Mesenchymal stem cell (in vitro differentiated cells and primary cell): ENCODE measurements around the gene NFATC3.
A peak's percentile ranks its signal among the peaks of the same experiment; 100 is the strongest.

Source experiments
- DNase-seq: peaks from one replicate; pipeline ENCODE4 v3.0.0-alpha.2; 2013
- H2AFZ ChIP-seq: one replicate; pipeline ENCODE4 v1.6.1; 2013; ENCODE audit warnings: low read depth, mild to moderate bottlenecking, control low read depth, inconsistent platforms, low read length, moderate library complexity
- H2AK5ac ChIP-seq: 2 replicates; pipeline ENCODE4 v1.6.1; 2013; ENCODE audit warnings: low read length, moderate library complexity, mild to moderate bottlenecking, inconsistent platforms; ENCODE audit not compliant: severe bottlenecking
- H2BK120ac ChIP-seq: one replicate; pipeline ENCODE4 v1.6.1; 2013; ENCODE audit warnings: low read depth, mild to moderate bottlenecking, inconsistent platforms, low read length, moderate library complexity
- H2BK12ac ChIP-seq, 2 experiments: one replicate each; pipeline ENCODE4 v1.6.1; 2013; ENCODE audit warnings: inconsistent platforms in 2 of 2, low read length in 2 of 2, mild to moderate bottlenecking in 2 of 2, moderate library complexity in 2 of 2, control low read depth in 1 of 2
- H2BK15ac ChIP-seq: one replicate; pipeline ENCODE4 v1.6.1; 2013; ENCODE audit warnings: mild to moderate bottlenecking, low read depth, inconsistent platforms; ENCODE audit not compliant: poor library complexity, severe bottlenecking
- H2BK5ac ChIP-seq: 2 replicates; pipeline ENCODE4 v1.6.1; 2013; ENCODE audit warnings: low read depth, mild to moderate bottlenecking, low read length, control low read depth, inconsistent platforms; ENCODE audit not compliant: poor library complexity, severe bottlenecking
- H3K14ac ChIP-seq, 2 experiments: one replicate each; pipeline ENCODE4 v1.6.1; 2013; ENCODE audit warnings: inconsistent platforms in 2 of 2, low read length in 2 of 2, control low read depth in 1 of 2, mild to moderate bottlenecking in 1 of 2, moderate library complexity in 1 of 2
- H3K18ac ChIP-seq, 2 experiments: one replicate each; pipeline ENCODE4 v1.6.1; 2013; ENCODE audit warnings: inconsistent platforms in 2 of 2, low read length in 2 of 2, control low read depth in 1 of 2, low read depth in 1 of 2, mild to moderate bottlenecking in 1 of 2
- H3K23ac ChIP-seq, 2 experiments: one replicate each; pipeline ENCODE4 v1.6.1; 2013; ENCODE audit warnings: inconsistent platforms in 2 of 2, low read length in 2 of 2, mild to moderate bottlenecking in 2 of 2, moderate library complexity in 2 of 2, control low read depth in 1 of 2
- H3K27ac ChIP-seq: 2 replicates; pipeline ENCODE4 v1.5.1; 2013; ENCODE audit warnings: mild to moderate bottlenecking, moderate library complexity, low read length, control low read depth, inconsistent platforms; ENCODE audit not compliant: poor library complexity, severe bottlenecking
- H3K27me3 ChIP-seq, 2 experiments: 2 replicates each; pipeline versions ENCODE4 v1.6.1 to v1.7.0; 2013; ENCODE audit warnings: low read length in 2 of 2, mild to moderate bottlenecking in 2 of 2, moderate library complexity in 2 of 2, control low read depth in 1 of 2, inconsistent platforms in 1 of 2; ENCODE audit not compliant: control insufficient read depth in 1 of 2, insufficient read depth in 1 of 2
- H3K36me3 ChIP-seq, 2 experiments: 2 replicates each; pipeline versions ENCODE4 v1.6.1 to v1.7.0; 2013; ENCODE audit warnings: low read length in 2 of 2, control low read depth in 1 of 2, inconsistent platforms in 1 of 2, low read depth in 1 of 2, mild to moderate bottlenecking in 1 of 2; ENCODE audit not compliant: insufficient read depth in 2 of 2, control insufficient read depth in 1 of 2
- H3K4ac ChIP-seq, 2 experiments: one replicate each; pipeline ENCODE4 v1.6.1; 2013; ENCODE audit warnings: inconsistent platforms in 2 of 2, low read length in 2 of 2, mild to moderate bottlenecking in 2 of 2, moderate library complexity in 2 of 2, control low read depth in 1 of 2, low read depth in 1 of 2
- H3K4me1 ChIP-seq: 2 replicates; pipeline ENCODE4 v1.6.1; 2013; ENCODE audit warnings: low read depth, low read length, control low read depth; ENCODE audit not compliant: control insufficient read depth, insufficient read depth
- H3K4me2 ChIP-seq: 2 replicates; pipeline ENCODE4 v1.6.1; 2013; ENCODE audit warnings: low read length, mild to moderate bottlenecking, inconsistent platforms; ENCODE audit not compliant: poor library complexity, severe bottlenecking
- H3K4me3 ChIP-seq, 2 experiments: 2 replicates each; pipeline versions ENCODE4 v1.5.1 to v1.7.0; 2013; ENCODE audit warnings: low read length in 2 of 2, mild to moderate bottlenecking in 2 of 2, control low read depth in 1 of 2, low read depth in 1 of 2; ENCODE audit not compliant: insufficient read depth in 1 of 2
- H3K79me1 ChIP-seq: replicated peaks from 2 replicates; pipeline ENCODE4 v1.6.1; 2013; ENCODE audit warnings: mild to moderate bottlenecking, control low read depth, low read length, inconsistent platforms; ENCODE audit not compliant: poor library complexity, severe bottlenecking
- H3K9ac ChIP-seq: 2 replicates; pipeline ENCODE4 v1.7.0; 2013; ENCODE audit warnings: mild to moderate bottlenecking, low read length, moderate library complexity
- H3K9me3 ChIP-seq: 2 replicates; pipeline ENCODE4 v1.7.0; 2013; ENCODE audit warnings: mild to moderate bottlenecking, low read length; ENCODE audit not compliant: control insufficient read depth
- H4K8ac ChIP-seq: one replicate; pipeline ENCODE4 v1.6.1; 2013; ENCODE audit warnings: inconsistent platforms, mild to moderate bottlenecking, low read length, moderate library complexity
- H4K91ac ChIP-seq: one replicate; pipeline ENCODE4 v1.6.1; 2013; ENCODE audit warnings: mild to moderate bottlenecking, low read length, inconsistent platforms
- WGBS: methylation state at CpG from one replicate; pipeline ENCODE4 v1.1.7; 2013; ENCODE audit warnings: mixed read lengths; 5-methylcytosine and 5-hydroxymethylcytosine counted together

Gene NFATC3

DNA sequence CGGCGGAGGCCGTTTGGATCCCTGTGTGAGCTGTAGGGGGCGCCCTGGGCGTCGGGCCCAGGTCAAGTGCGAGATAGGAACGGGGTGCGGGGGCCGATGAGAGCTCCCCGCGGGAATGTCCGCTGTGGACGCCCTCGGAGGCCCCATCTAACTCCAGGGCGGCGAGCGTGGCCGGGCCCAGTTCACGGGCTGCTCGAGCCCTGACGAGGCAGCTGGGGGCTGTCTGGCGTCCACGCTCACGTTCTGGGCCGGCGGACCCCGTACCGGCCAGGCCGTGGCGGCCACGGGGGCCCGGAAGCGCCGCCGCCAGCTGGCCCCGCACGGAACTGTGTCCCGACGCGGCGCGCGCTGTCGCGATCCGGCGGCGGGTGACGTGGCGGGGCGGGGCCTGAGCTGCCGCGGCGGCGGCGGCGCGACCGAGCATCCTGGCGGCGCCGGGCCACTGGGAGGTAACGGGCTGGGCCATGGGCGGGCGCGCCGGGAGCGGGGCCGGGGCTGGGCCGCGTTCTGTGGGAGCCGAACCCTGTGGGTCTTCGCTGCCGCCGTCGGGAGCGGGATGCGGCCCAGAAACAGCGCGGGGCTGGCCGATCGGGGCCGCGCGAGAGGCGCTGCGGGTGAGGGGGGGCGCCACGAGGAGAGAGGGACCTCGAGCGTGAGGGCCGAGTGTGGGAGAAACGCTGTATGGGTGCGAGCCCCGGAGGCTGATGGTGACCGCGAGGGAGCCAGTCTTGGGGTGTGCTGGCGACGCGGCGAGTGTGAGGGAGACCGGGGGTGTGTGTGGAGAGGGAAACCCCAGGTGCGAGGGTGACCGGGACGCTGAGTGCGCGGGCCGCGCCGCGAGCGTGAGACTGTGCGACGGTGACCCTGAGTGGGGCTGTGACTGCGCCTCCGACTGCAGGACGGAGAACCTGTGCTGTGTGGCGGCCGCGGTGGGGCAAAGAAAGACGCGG is 179.2 kb downstream of the NFATC3 start, which contains the start of gene SLC7A6:
Gene SLC7A6, plus strand, starts transcription at position 399 of the 950 bp plus-strand sequence. CDS start 10,201 bp downstream, outside the sequence.
- peak within 1 kb of the TSS; percentile 99 for H4K91ac ChIP-seq
- peak within 1 kb of the TSS; percentile 96 to 98 for H3K4me3 ChIP-seq
- under 1% methylated on average over 120 of the region's 123 CpGs for WGBS
- peak within 1 kb of the TSS; percentile 96 for H2AFZ ChIP-seq
- peaks cover 18% of the 10 kb centered on the region in 2 experiments for H3K36me3 ChIP-seq
- peak within 1 kb of the TSS; percentile 66 to 92 for H3K4ac ChIP-seq
- H3K79me1 ChIP-seq = peaks cover 7% of the 10 kb centered on the region
- no peaks in the 10 kb centered on the region for H3K9me3 ChIP-seq
- peak within 1 kb of the TSS; percentile 73 for H2BK5ac ChIP-seq
- H3K23ac ChIP-seq = peak within 1 kb of the TSS in 1 of 2 experiments; percentile 92
- peak within 1 kb of the TSS; percentile 69 to 94 for H2BK12ac ChIP-seq
- peak within 1 kb of the TSS; percentile 85 for H2AK5ac ChIP-seq
- peak within 1 kb of the TSS; percentile 97 for H2BK15ac ChIP-seq
- peak within 1 kb of the TSS in 1 of 2 experiments; percentile 94 for H3K14ac ChIP-seq
- H3K4me2 ChIP-seq = peak within 1 kb of the TSS; percentile 78
- H3K27me3 ChIP-seq = no peaks in the 10 kb centered on the region
- peak within 1 kb of the TSS; percentile 95 to 100 for H3K18ac ChIP-seq
- DNase-seq = peak; percentile 81
- peak within 1 kb of the TSS; percentile 90 for H3K27ac ChIP-seq
- H3K4me1 ChIP-seq = peaks cover 24% of the 10 kb centered on the region
- H3K9ac ChIP-seq = peak within 1 kb of the TSS; percentile 96
- H4K8ac ChIP-seq = peak within 1 kb of the TSS; percentile 96
- peak within 1 kb of the TSS; percentile 87 for H2BK120ac ChIP-seq

GRCh38 chr16:68265078-68265920 is 180.1 kb downstream of the NFATC3 start:
- H3K18ac ChIP-seq = peak overlapping the region; percentile 95 to 98
- H2AK5ac ChIP-seq = no peak overlapping the region
- WGBS = 2% methylated on average over 21 of the region's 23 CpGs
- peak overlapping the region; percentile 90 for H3K27ac ChIP-seq
- H3K9ac ChIP-seq = peak overlapping the region; percentile 96
- H3K36me3 ChIP-seq = peaks cover 11 to 17% of the 10 kb centered on the region in 2 experiments
- H2BK5ac ChIP-seq = peak overlapping the region; percentile 53
- H2BK15ac ChIP-seq = no peak overlapping the region
- no peaks in the 10 kb centered on the region for H3K9me3 ChIP-seq
- H3K79me1 ChIP-seq = peaks cover 4% of the 10 kb centered on the region
- H3K4me3 ChIP-seq = peak overlapping the region; percentile 96 to 98
- peak overlapping the region; percentile 96 for H2AFZ ChIP-seq
- peak overlapping the region in 1 of 2 experiments; percentile 94 for H3K14ac ChIP-seq
- H4K91ac ChIP-seq = peak overlapping the region; percentile 99
- DNase-seq = peak; percentile 83
- peak overlapping the region; percentile 78 for H3K4me2 ChIP-seq
- H2BK12ac ChIP-seq = peak overlapping the region in 1 of 2 experiments; percentile 50
- no peak overlapping the region for H2BK120ac ChIP-seq
- peak overlapping the region; percentile 66 to 72 for H3K4ac ChIP-seq
- no peaks in the 10 kb centered on the region for H3K27me3 ChIP-seq
- peaks cover 20% of the 10 kb centered on the region for H3K4me1 ChIP-seq
- no peak overlapping the region for H4K8ac ChIP-seq
- peak overlapping the region in 1 of 2 experiments; percentile 70 for H3K23ac ChIP-seq

GRCh38 chr16:68267612-68268405 is 182.6 kb downstream of the NFATC3 start:
- Histone ChIP-seq H3K4me3 (no peak overlapping the region), H3K9me3 (no peaks in the 10 kb centered on the region), H3K4ac (no peak overlapping the region), H3K9ac (no peak overlapping the region), H3K27ac (no peak overlapping the region), H3K18ac (no peak overlapping the region), H2AFZ (no peak overlapping the region), H2BK12ac (no peak overlapping the region), H3K23ac (no peak overlapping the region), H2BK15ac (no peak overlapping the region), H2AK5ac (peak overlapping the region; percentile 40), H2BK120ac (no peak overlapping the region), H3K27me3 (no peaks in the 10 kb centered on the region), H4K91ac (no peak overlapping the region), H2BK5ac (no peak overlapping the region), H3K4me1 (peaks cover 23% of the 10 kb centered on the region), H3K14ac (no peak overlapping the region), H3K4me2 (peak overlapping the region; percentile 19), H4K8ac (no peak overlapping the region), H3K36me3 (peaks cover 4 to 14% of the 10 kb centered on the region in 2 experiments), H3K79me1 (peaks cover 8% of the 10 kb centered on the region)
- WGBS = 49% methylated on average over 3 of the region's 6 CpGs
- DNase-seq = no peak
